ENCODE results near the gene DDX28.

Gene DDX28

GRCh38 chr16:68022728-68023537 is at the start of gene DDX28, which contains the start of gene DUS2:
Gene DDX28 (minus strand): TSS chr16:68023232. CDS start chr16:68023202, 30 bp downstream.
Gene DUS2 (plus strand): TSS chr16:68023284. CDS start chr16:68038024, 14,740 bp downstream.
- peak; percentile 42 to 96 (median 88) for DNase-seq

GRCh38 chr16:68072038-68072695 is 49.1 kb upstream of the DDX28 start:
- DNase-seq: no peak

- DNase-seq: no peak
These were observed 48.5 kb upstream of the DDX28 start for GRCh38 chr16:68071518-68071901.

- no peak for DNase-seq
These were observed 47.9 kb upstream of the DDX28 start for GRCh38 chr16:68070806-68071517.

GRCh38 chr16:68070249-68070730 is 47.3 kb upstream of the DDX28 start:
- no peak for DNase-seq

- no peak for DNase-seq
These were observed 46.6 kb upstream of the DDX28 start for GRCh38 chr16:68069511-68070248.

GRCh38 chr16:68068926-68069325 is 45.9 kb upstream of the DDX28 start:
- no peak for DNase-seq

GRCh38 chr16:68066763-68067162 is 43.7 kb upstream of the DDX28 start:
- no peak for DNase-seq

- no peak for DNase-seq
These were observed 42.8 kb upstream of the DDX28 start for GRCh38 chr16:68065716-68066305.

- DNase-seq: peak in 9 of 14 donors; percentile 10 to 61 (median 28)
These were observed 41.8 kb upstream of the DDX28 start for GRCh38 chr16:68064791-68065365.

- no peak for DNase-seq
These were observed 39.9 kb upstream of the DDX28 start for GRCh38 chr16:68062910-68063393.

- no peak for DNase-seq
These were observed 38.4 kb upstream of the DDX28 start for GRCh38 chr16:68061396-68061795.

GRCh38 chr16:68059804-68060203 is 36.8 kb upstream of the DDX28 start:
- no peak for DNase-seq

GRCh38 chr16:68055395-68055794 is 32.4 kb upstream of the DDX28 start:
- DNase-seq: no peak

- DNase-seq: no peak
These were observed 26.4 kb upstream of the DDX28 start for GRCh38 chr16:68049449-68049848.

- DNase-seq: no peak
These were observed 25.0 kb upstream of the DDX28 start for GRCh38 chr16:68047987-68048386.

GRCh38 chr16:68046106-68046505 is 23.1 kb upstream of the DDX28 start:
- no peak for DNase-seq

GRCh38 chr16:68041783-68042182 is 18.8 kb upstream of the DDX28 start:
- no peak for DNase-seq

- DNase-seq: peak; percentile 2 to 79 (median 49)
These were observed 17.7 kb upstream of the DDX28 start for GRCh38 chr16:68040506-68041288.

- no peak for DNase-seq
These were observed 15.0 kb upstream of the DDX28 start for GRCh38 chr16:68037841-68038597.

Data from C1 segment of cervical spinal cord (tissue), 14 donors.